Neural cell (in vitro differentiated cells): Measurements from ENCODE around the gene MAML2. TPM values are rescaled to one million over a fixed set of nuclear protein-coding genes. Genes with fewer than 3 reads are reported as not detected.

Experiments
- H2AFZ ChIP-seq: fragments of 200-600, 300-800 bp; sonication (generic), shearing (Covaris generic); 2 replicates; pipeline ENCODE4 v1.6.0; 2014; ENCODE audit warnings: low read depth, mild to moderate bottlenecking, antibody characterized with exemption, low read length, moderate library complexity
- H3F3A ChIP-seq: fragments of 200-600 bp; shearing (Covaris generic); 2 replicates; pipeline ENCODE4 v1.6.1; 2016; ENCODE audit warnings: mild to moderate bottlenecking, moderate library complexity, mixed read lengths, antibody characterized with exemption, low read length; ENCODE audit not compliant: insufficient read depth, poor library complexity, severe bottlenecking
- H3K27ac ChIP-seq: fragments of 200-600, 300-800 bp; sonication (generic), shearing (Covaris generic); 2 replicates; pipeline ENCODE4 v1.5.1; 2014; ENCODE audit warnings: mild to moderate bottlenecking, low read length, moderate library complexity
- H3K27me3 ChIP-seq: fragments of 300-800, 200-600 bp; sonication (generic), shearing (Covaris generic); 2 replicates; pipeline ENCODE4 v1.6.0; 2014; ENCODE audit warnings: mild to moderate bottlenecking, low read depth, low read length, moderate library complexity; ENCODE audit not compliant: insufficient read depth
- H3K36me3 ChIP-seq: fragments of 300-800, 200-600 bp; sonication (generic), shearing (Covaris generic); 2 replicates; pipeline ENCODE4 v1.5.1; 2014; ENCODE audit warnings: mild to moderate bottlenecking, antibody characterized with exemption, low read length, moderate library complexity; ENCODE audit not compliant: insufficient read depth
- H3K4me2 ChIP-seq: fragments of 300-800, 200-600 bp; sonication (generic), shearing (Covaris generic); 2 replicates; pipeline ENCODE4 v1.6.0; 2014; ENCODE audit warnings: mild to moderate bottlenecking, low read length
- H3K4me3 ChIP-seq: fragments of 300-800, 200-600 bp; sonication (generic), shearing (Covaris generic); 2 replicates; pipeline ENCODE4 v1.5.1; 2014; ENCODE audit warnings: mild to moderate bottlenecking, low read length, moderate library complexity
- H3K79me2 ChIP-seq: fragments of 200-600 bp; shearing (Covaris generic); replicated peaks from 2 replicates; pipeline ENCODE4 v1.6.0; 2014; ENCODE audit warnings: mild to moderate bottlenecking, low read length, moderate library complexity; ENCODE audit not compliant: insufficient read depth
- H3K9ac ChIP-seq: fragments of 300-800, 200-600 bp; sonication (generic), shearing (Covaris generic); 2 replicates; pipeline ENCODE4 v1.6.1; 2016; ENCODE audit warnings: mild to moderate bottlenecking, low read length, mixed read lengths
- H3K9me2 ChIP-seq: fragments of 200-600 bp; shearing (Covaris generic); 2 replicates; pipeline ENCODE4 v1.6.1; 2016; ENCODE audit warnings: mild to moderate bottlenecking, low read length, mixed read lengths; ENCODE audit not compliant: insufficient read depth
- H3K9me3 ChIP-seq: fragments of 200-600, 300-800 bp; sonication (generic), shearing (Covaris generic); 2 replicates; pipeline ENCODE4 v1.6.1; 2016; ENCODE audit warnings: mild to moderate bottlenecking, mixed run types, low read length, moderate library complexity, mixed read lengths
- H4K20me1 ChIP-seq: fragments of 200-600 bp; shearing (Covaris generic); 2 replicates; pipeline ENCODE4 v1.6.1; 2016; ENCODE audit warnings: mild to moderate bottlenecking, mixed run types; ENCODE audit not compliant: insufficient read depth
- EP300 ChIP-seq: fragments of 450-650 bp; conservative IDR thresholded peaks from 2 replicates; pipeline ENCODE4 v1.6.1; 2014; ENCODE audit warnings: antibody characterized with exemption, mild to moderate bottlenecking, moderate library complexity; ENCODE audit not compliant: poor library complexity, severe bottlenecking
- EZH2 ChIP-seq: fragments of 200-600, 300-800 bp; shearing (Covaris generic), sonication (generic); IDR thresholded peaks from 2 replicates; pipeline ENCODE4 v1.6.1; 2014; ENCODE audit warnings: antibody characterized with exemption, low read length, borderline replicate concordance, mild to moderate bottlenecking; ENCODE audit not compliant: insufficient read depth, poor library complexity, severe bottlenecking
- MXI1 ChIP-seq: fragments of 450-650 bp; conservative IDR thresholded peaks from 2 replicates; pipeline ENCODE4 v1.6.1; 2014; ENCODE audit warnings: antibody characterized with exemption, mild to moderate bottlenecking; ENCODE audit not compliant: poor library complexity, severe bottlenecking
- POLR2AphosphoS5 ChIP-seq: IDR thresholded peaks from 2 replicates; pipeline ENCODE4 v1.6.1; 2012
- RAD21 ChIP-seq: fragments of 450-650 bp; conservative IDR thresholded peaks from 2 replicates; pipeline ENCODE4 v1.6.1; 2014; ENCODE audit warnings: antibody characterized with exemption, mild to moderate bottlenecking, moderate library complexity
- SMC3 ChIP-seq: fragments of 450-650 bp; conservative IDR thresholded peaks from 2 replicates; pipeline ENCODE4 v1.6.1; 2014; ENCODE audit warnings: antibody characterized with exemption, mild to moderate bottlenecking, moderate library complexity; ENCODE audit not compliant: poor library complexity
- TAF1 ChIP-seq: IDR thresholded peaks from 2 replicates; pipeline ENCODE4 v1.6.1; 2012; ENCODE audit warnings: low read depth
- polyA plus RNA-seq: library from polyadenylated mRNA; depleted of rRNA; stranded (reverse); fragments of >200 nt; gene quantifications from 2 replicates; pipeline ENCODE4 v1.2.3, GENCODE V29; 2014
- TF ChIP-seq, protein P1 (sequence below): fragments of 450-650 bp; IDR thresholded peaks from 2 replicates; pipeline ENCODE4 v1.5.1; 2014; ENCODE audit warnings: antibody characterized with exemption, mild to moderate bottlenecking, moderate library complexity; ENCODE audit not compliant: poor library complexity, severe bottlenecking
- TF ChIP-seq, protein P2 (sequence below): IDR thresholded peaks from 2 replicates; pipeline ENCODE4 v1.6.1; 2012; ENCODE audit warnings: borderline replicate concordance

MAML2 gene
- polyA plus RNA-seq, 1 donor from 2014 or later = 3.6 TPM

- H3K27ac ChIP-seq = no peak overlapping the region
- TF ChIP-seq POLR2AphosphoS5 = no peak
- TF ChIP-seq EP300 = no peak
- no peak for TF ChIP-seq RAD21
- TF ChIP-seq, protein P1, sequence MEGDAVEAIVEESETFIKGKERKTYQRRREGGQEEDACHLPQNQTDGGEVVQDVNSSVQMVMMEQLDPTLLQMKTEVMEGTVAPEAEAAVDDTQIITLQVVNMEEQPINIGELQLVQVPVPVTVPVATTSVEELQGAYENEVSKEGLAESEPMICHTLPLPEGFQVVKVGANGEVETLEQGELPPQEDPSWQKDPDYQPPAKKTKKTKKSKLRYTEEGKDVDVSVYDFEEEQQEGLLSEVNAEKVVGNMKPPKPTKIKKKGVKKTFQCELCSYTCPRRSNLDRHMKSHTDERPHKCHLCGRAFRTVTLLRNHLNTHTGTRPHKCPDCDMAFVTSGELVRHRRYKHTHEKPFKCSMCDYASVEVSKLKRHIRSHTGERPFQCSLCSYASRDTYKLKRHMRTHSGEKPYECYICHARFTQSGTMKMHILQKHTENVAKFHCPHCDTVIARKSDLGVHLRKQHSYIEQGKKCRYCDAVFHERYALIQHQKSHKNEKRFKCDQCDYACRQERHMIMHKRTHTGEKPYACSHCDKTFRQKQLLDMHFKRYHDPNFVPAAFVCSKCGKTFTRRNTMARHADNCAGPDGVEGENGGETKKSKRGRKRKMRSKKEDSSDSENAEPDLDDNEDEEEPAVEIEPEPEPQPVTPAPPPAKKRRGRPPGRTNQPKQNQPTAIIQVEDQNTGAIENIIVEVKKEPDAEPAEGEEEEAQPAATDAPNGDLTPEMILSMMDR = no peak
- TF ChIP-seq, protein P2, sequence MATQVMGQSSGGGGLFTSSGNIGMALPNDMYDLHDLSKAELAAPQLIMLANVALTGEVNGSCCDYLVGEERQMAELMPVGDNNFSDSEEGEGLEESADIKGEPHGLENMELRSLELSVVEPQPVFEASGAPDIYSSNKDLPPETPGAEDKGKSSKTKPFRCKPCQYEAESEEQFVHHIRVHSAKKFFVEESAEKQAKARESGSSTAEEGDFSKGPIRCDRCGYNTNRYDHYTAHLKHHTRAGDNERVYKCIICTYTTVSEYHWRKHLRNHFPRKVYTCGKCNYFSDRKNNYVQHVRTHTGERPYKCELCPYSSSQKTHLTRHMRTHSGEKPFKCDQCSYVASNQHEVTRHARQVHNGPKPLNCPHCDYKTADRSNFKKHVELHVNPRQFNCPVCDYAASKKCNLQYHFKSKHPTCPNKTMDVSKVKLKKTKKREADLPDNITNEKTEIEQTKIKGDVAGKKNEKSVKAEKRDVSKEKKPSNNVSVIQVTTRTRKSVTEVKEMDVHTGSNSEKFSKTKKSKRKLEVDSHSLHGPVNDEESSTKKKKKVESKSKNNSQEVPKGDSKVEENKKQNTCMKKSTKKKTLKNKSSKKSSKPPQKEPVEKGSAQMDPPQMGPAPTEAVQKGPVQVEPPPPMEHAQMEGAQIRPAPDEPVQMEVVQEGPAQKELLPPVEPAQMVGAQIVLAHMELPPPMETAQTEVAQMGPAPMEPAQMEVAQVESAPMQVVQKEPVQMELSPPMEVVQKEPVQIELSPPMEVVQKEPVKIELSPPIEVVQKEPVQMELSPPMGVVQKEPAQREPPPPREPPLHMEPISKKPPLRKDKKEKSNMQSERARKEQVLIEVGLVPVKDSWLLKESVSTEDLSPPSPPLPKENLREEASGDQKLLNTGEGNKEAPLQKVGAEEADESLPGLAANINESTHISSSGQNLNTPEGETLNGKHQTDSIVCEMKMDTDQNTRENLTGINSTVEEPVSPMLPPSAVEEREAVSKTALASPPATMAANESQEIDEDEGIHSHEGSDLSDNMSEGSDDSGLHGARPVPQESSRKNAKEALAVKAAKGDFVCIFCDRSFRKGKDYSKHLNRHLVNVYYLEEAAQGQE = no peak
- no peak for TF ChIP-seq SMC3
- TF ChIP-seq TAF1 = no peak
- H2AFZ ChIP-seq = no peak overlapping the region
- H3K9me3 ChIP-seq = no peaks in the 10 kb centered on the region
- H3K9ac ChIP-seq = no peak overlapping the region
- H3K4me2 ChIP-seq = no peak overlapping the region
- no peak overlapping the region for H3K4me3 ChIP-seq
- no peaks in the 10 kb centered on the region for H3F3A ChIP-seq
- no peaks in the 10 kb centered on the region for H3K27me3 ChIP-seq
- no peaks in the 10 kb centered on the region for H3K36me3 ChIP-seq
- H4K20me1 ChIP-seq = no peaks in the 10 kb centered on the region
- no peaks in the 10 kb centered on the region for H3K9me2 ChIP-seq
- no peaks in the 10 kb centered on the region for H3K79me2 ChIP-seq
Observed at GRCh38 chr11:96050435-96051182, 292.4 kb downstream of the MAML2 start.

DNA sequence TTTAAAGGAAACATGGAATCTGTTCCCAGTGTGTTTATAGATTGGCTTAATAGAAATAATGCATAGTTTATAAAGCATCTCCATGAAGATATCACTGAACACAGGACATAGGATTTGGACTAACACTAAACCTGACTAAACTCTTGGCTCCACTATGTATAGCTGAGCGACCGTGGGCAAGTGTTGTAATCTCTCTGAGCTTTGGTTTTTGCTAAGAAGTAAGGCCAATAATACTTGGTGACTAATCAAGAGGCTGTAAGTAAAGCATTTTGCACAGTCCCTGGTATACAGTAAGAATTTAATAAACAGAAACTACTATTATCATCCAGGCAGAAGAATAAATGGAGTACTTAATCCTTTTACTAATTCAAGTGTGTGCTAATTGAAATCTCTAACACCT lies 293.6 kb downstream of the MAML2 start:
- Histone ChIP-seq H3F3A (no peaks in the 10 kb centered on the region), H2AFZ (no peak overlapping the region), H3K27me3 (no peaks in the 10 kb centered on the region), H3K9ac (no peak overlapping the region), H3K4me2 (no peak overlapping the region), H3K36me3 (no peaks in the 10 kb centered on the region), H3K79me2 (no peaks in the 10 kb centered on the region), H3K9me3 (no peaks in the 10 kb centered on the region), H4K20me1 (no peaks in the 10 kb centered on the region), H3K4me3 (no peak overlapping the region), H3K9me2 (no peaks in the 10 kb centered on the region), H3K27ac (no peak overlapping the region)
- no peak for TF ChIP-seq EP300
- TF ChIP-seq RAD21 = no peak
- no peak for TF ChIP-seq MXI1
- TF ChIP-seq POLR2AphosphoS5 = no peak
- TF ChIP-seq SMC3 = no peak
- TF ChIP-seq, protein P1 = no peak
- TF ChIP-seq TAF1 = no peak
- TF ChIP-seq, protein P2 = no peak
- no peak for TF ChIP-seq EZH2
